ENCODE measurements around the gene COL5A1.
A peak's percentile ranks its signal among the peaks of the same experiment; 100 is the strongest.

Gene COL5A1

GRCh38 chr9:134863941-134864820 lies 222.6 kb downstream of the COL5A1 start:
- peak; percentile 32 for DNase-seq

- DNase-seq = no peak
These were observed 223.2 kb downstream of the COL5A1 start for GRCh38 chr9:134864821-134865190.

- no peak for DNase-seq
These were observed 226.5 kb downstream of the COL5A1 start for GRCh38 chr9:134867917-134868750.

- no peak for DNase-seq
These were observed 227.3 kb downstream of the COL5A1 start for GRCh38 chr9:134868751-134869553.

- DNase-seq = no peak
These were observed 228.1 kb downstream of the COL5A1 start for GRCh38 chr9:134869554-134870300.

- DNase-seq = no peak
These were observed 228.7 kb downstream of the COL5A1 start for GRCh38 chr9:134870301-134870694.

- DNase-seq = no peak
These were observed 229.4 kb downstream of the COL5A1 start for GRCh38 chr9:134870746-134871662.

- DNase-seq = no peak
These were observed 230.2 kb downstream of the COL5A1 start for GRCh38 chr9:134871697-134872340.

GRCh38 chr9:134872482-134873231 lies 231.1 kb downstream of the COL5A1 start:
- no peak for DNase-seq

GRCh38 chr9:134875371-134875770 lies 233.8 kb downstream of the COL5A1 start:
- no peak for DNase-seq

- DNase-seq = no peak
These were observed 235.9 kb downstream of the COL5A1 start for GRCh38 chr9:134877541-134877940.

- DNase-seq = no peak
These were observed 238.3 kb downstream of the COL5A1 start for GRCh38 chr9:134879664-134880483.

- no peak for DNase-seq
These were observed 239.1 kb downstream of the COL5A1 start, which contains the start of gene FCN2 for GRCh38 chr9:134880484-134881312. FCN2 (plus strand) TSS chr9:134880810; CDS start chr9:134880822, 12 bp downstream.

GRCh38 chr9:134881313-134881670 lies 239.7 kb downstream of the COL5A1 start:
- DNase-seq = no peak

- no peak for DNase-seq
These were observed 240.7 kb downstream of the COL5A1 start for GRCh38 chr9:134882204-134882785.

- no peak for DNase-seq
These were observed 241.6 kb downstream of the COL5A1 start for GRCh38 chr9:134883040-134883782.

GRCh38 chr9:134884492-134884891 lies 242.9 kb downstream of the COL5A1 start:
- no peak for DNase-seq
